GM21529 (cell line): ENCODE data around the gene PRSS27.

Experiments
- ATAC-seq: cut with Tn5 transposase; IDR thresholded peaks from one replicate; pipeline ENCODE4 v1.9.1; 2021; ENCODE audit not compliant: unreplicated experiment

PRSS27 gene

GRCh38 chr16:2752035-2752849 lies 32.2 kb upstream of the PRSS27 start, which contains the start of gene SRRM2:
Gene SRRM2, plus strand, starts transcription at chr16:2752638. Its CDS starts 3,727 bp downstream, at chr16:2756365.
- peak; percentile 77 for ATAC-seq

DNA sequence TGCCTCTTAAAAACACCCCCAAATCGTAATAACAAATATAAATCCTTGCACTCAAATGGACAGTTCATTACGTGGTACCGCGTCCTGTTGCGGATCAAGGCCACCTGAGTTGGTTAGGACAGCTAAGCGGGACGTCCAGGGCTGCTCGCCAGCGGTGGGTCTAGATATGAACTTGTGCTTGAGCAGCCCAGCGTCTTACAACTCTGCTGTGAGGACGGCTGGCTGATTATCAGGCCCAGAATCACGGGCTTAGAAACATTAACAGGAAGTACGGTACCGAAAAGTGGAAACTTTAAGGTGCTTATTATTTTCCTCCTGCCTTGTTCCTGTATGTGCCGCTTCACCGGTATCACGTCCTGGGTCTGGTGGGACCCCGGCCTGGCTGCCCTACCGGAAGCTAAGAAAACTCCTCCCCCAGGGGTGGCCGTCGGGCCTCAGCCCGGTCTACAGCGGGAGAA lies 31.6 kb upstream of the PRSS27 start:
- peak; percentile 35 for ATAC-seq

GRCh38 chr16:2749936-2750335 lies 29.9 kb upstream of the PRSS27 start:
- no peak for ATAC-seq

DNA sequence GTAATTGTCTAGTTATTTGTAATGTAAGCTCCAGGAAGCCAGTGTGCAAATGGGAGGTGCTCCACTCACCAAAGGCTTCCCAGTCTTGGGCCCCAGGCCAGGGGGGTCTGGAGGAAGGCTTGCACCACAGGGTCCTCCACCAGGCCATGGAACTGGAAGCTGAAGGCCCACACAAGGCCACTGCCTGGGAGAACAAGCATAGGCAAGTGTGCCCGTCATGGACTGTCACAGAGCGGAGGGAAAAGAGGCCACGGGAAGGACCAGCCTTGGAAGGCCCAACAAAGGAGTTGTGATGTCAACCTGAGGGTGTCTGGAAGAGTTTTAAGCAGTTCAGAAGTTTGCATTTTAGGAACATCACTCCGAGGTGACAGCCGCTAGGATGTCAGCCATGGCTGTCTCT lies 29.5 kb upstream of the PRSS27 start:
- no peak for ATAC-seq

DNA sequence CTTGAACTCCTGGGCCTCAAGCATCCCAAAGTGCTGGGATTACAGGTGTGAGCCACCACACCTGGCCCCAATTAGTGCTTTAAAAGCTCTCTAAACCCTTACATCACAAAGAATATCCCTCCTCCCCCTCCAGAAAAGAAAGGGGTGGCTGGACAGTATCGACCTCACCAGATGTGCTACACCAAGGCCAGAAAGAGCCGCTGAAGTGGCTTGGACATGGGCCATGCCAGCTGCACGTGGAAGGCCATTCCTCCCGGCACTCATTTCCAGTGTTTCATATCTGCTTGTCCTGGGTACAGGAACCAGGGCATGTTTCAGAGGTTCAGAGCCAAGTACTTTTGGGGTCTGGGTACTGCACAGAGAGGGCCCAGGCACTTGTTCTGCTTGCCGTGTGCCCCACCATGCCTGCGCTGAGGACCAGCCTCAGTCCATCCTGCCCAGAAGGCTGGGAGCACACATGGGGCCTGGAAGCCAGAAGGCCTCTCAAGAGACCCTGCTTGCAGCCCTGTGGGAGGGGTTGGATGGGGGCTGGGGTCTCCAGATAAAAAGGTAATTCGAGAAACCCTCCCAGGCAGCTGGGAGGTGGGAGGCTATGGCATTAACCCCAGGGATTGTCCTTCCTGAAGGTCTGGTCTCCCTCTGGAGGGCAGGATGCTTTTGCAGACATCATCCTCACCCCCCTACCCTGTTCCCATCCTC lies 28.9 kb upstream of the PRSS27 start:
- no peak for ATAC-seq

DNA sequence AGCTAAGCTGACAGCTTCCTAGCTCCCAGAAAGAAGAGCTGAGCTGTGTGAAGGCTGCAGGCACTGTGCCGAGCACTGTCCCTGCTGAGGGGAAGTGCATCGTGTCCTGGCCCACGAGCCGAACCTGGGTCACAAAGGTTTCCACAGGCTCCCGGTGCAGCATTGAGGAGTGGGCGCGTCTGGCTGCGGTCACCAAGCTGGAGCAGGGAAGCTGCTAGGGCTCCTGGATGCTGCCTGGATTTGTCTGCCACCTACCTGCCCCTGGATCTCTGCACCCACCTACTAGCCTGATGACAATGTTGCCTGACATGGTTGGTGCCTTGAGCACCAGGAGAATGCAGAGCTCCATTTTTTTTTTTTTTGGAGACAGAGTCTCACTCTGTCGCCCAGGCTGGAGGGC lies 25.9 kb upstream of the PRSS27 start:
- ATAC-seq = no peak

DNA sequence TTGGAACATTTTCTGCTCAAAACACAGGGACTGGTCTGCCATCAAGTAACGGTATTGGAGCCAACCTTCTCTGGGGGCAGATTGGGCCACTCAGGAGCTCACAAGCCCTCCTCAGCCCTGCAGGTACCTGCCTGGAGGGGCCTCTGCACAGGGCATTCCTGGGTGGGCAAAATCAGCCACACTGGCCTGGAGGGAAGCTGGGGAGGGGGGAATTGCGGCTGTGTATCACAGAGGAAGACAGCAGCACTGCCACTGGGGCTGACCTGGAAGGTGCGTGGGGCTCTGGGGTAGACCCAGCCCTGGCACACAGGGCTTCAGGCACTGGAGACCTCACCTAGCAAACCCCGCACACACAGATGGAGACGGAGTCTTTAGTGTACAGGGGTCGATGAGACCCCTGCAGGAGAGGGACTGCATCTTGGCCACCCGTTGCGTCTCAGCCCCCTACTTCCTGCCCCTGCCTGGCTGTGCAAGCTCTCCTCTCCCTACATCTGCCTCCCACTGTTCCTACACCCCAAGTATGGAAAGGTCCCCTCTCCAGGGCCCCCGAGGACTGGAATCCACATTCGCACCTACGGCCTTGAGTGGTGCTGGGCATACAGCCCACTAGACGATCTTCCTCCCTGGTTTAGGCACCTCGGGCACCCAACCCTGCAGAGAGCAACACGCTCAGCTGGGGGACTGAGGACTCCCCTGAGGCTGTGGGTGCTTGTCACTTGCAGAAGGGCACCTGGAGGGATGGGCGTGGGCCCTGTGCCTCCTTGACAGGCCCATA lies 25.3 kb upstream of the PRSS27 start:
- no peak for ATAC-seq

DNA sequence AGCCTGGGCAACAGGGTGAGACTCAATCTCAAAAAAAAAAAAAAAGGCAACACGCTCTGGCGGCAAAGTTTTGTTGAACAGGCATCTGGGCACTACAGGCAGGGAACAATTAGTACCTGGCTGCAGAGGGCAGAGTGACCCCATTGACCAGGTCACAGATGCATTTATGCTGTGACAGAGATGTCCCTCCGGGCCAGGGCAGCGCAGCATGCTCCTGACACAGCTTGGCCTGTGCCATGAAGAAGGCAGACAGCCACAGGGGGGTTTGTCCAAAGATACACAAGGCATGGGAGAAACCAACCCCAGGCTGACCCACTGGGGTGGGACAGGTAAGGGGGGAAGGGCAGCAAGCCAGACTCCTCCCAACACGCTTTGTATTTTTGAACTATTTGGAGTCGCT lies 24.7 kb upstream of the PRSS27 start:
- no peak for ATAC-seq

DNA sequence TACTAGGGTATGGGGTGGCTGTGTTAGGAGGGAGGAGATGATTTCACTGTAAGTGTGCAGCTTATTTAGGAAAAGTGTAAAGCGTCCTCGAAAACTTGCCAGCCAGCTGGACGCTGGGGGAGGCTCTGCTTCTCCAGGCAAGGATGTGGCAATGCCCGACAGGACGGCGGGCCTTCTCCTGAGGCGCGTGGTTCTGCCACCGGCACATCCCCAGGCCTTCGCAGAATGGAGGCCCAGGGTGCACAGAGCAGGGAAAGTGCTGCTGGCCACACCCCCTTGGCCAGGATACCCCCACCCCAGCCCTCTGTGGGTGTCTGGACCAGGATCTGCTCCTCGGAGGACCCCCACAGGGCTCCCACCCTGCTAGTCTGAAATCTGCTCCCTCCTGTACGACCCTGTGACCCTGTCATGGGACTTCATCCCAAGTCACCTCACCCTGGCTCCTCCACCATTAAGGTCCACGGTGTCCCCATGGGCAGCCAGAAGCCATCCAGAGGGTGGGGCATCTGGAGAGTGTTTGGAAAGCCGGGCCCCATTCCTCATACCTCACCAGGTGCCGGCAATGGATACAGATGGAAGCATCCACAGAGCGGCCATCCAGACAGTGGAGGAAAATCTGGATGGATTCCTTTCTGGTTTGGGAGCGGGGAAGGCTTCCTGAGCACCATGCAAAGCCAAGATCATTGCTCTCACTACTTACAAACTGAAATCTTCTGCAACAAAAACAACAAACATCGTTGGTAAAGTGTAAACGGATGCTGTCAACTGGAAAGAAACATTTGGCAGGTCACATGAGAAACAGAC lies 23.2 kb upstream of the PRSS27 start:
- ATAC-seq = no peak

- ATAC-seq = no peak
Measured at GRCh38 chr16:2742323-2743006, 22.4 kb upstream of the PRSS27 start.

GRCh38 chr16:2741168-2741567 lies 21.1 kb upstream of the PRSS27 start:
- no peak for ATAC-seq

- no peak for ATAC-seq
Measured at GRCh38 chr16:2740476-2740875, 20.5 kb upstream of the PRSS27 start.

- ATAC-seq = no peak
Measured at GRCh38 chr16:2739625-2740430, 19.8 kb upstream of the PRSS27 start.

DNA sequence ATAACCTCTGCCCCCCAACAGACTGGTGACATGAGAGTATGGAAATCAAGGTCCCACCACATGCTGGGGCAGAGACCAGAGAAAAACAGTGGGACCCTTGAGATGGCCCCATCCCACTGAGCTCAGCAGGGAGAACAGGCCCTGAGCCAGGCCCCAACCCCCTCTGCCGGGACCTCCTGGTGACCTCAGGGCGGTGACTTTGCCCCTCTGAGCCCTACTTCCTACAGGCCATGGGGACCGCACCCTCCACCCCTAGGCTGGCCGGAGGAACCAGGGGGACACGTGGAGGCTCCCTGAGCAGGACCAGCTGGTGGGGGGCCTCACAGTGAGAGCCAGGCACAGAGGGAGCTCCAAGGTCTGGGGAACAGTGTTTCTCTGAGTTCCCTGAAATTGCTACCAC lies 18.6 kb upstream of the PRSS27 start:
- no peak for ATAC-seq

GRCh38 chr16:2737895-2738418 lies 17.9 kb upstream of the PRSS27 start:
- ATAC-seq = no peak

- no peak for ATAC-seq
Measured at GRCh38 chr16:2737238-2737605, 17.2 kb upstream of the PRSS27 start.

DNA sequence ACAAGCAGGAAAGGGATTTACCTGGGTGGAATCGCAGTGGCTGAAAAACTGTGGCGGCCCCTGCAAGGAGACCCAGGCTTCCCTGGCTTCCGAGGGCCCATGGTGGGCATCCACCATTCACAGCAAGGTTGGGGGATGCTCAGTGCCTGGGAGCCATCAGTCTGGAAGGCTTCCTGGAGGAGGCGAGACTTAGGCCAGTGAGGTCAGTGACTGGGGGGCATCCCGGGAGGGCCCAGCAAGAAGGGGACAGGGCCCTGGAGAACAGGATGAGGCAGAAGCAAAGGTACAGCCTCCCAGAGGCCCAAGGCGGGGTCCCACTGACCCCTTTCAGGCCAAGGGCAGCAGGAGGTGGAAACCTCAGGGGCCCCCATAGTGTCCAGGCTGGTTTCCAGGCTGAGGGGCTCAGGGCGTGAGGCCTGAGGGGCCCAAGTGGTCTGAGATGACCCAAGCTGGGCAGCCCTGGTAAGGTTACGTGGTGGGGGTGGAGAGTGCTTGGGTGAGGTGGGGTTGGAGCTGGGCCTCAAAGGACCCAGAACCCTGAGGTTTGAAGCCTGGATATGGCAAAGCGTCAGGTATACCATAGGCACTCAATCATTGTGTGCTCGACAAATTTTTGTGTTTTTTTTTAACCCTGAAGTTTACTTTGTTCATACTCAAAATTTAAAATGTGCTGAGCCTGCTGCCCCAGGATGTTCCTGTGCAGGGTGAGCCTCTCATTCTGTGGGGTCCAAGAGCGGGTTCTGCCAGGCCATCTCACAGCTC lies 16.6 kb upstream of the PRSS27 start:
- no peak for ATAC-seq

- no peak for ATAC-seq
Measured at GRCh38 chr16:2734844-2735515, 15.0 kb upstream of the PRSS27 start.
